Measurements from ENCODE around the gene MUSTN1. TPM values are rescaled to one million over a fixed set of nuclear protein-coding genes. Genes with fewer than 3 reads are reported as not detected.

Gene MUSTN1
- 1.4 to 9.2 TPM (median 6.9 TPM) in 3 replicates for total RNA-seq
- long read RNA-seq, transcript MUSTN1-201 (3 exons, 721 nt), result major isoform, 21 of 21 reads
- long read RNA-seq, partial matches to known transcripts, result 0 of 21 reads
- long read RNA-seq, other reads (novel, unspliced or antisense), result 0 of 21 reads

DNA sequence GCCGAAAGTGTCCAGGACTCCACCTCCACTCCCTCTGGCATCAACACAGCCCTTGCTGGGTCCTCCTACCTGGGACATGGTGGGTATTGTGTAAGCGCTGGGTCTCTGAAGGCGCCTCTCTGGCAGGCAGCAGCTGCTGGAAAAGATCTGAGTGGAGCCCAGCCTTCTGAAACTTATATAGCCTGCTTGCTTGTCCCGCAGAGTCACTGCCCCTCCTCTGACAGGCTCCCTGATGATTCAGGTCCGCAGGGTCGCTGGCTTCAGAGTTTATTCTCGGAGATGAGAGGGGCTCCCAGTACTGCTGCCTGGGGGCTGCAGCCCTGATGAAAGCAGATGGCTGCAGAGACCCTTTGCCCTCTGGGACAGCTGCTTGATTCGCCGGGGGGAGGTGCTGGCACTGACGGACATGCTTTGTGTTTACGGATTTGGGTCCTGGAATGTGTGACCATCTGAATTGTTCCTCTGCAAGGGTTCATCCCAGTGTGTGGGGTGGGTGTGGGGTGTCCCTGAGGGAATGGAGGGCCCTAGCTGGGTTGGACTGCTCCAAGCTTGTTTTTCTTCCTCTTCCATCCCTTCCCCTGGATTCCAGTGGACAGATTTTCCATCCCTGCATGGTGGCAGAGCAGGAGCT lies at the start of gene MUSTN1:
Gene MUSTN1, minus strand, starts transcription at position 149 of the 631 bp plus-strand sequence. Its CDS starts 71 bp downstream, at position 78.
- peak within 1 kb of the TSS; percentile 71 for H3K27ac Mint-ChIP-seq (ENCODE audit: unreplicated experiment)
- H3K9me3 Mint-ChIP-seq (ENCODE audit: low read depth), result no peaks in the 10 kb centered on the region
- H3K4me1 Mint-ChIP-seq (ENCODE audit: low read depth), result peaks cover 42% of the 10 kb centered on the region
- no peak for DNase-seq (ENCODE audit: low spot score)
- no peaks in the 10 kb centered on the region for H3K27me3 Mint-ChIP-seq (ENCODE audit: low read depth)
- H3K4me3 Mint-ChIP-seq (ENCODE audit: unreplicated experiment), result peak within 1 kb of the TSS; percentile 67
- peaks cover 2% of the 10 kb centered on the region for H3K36me3 Mint-ChIP-seq (ENCODE audit: low read depth)
- TF ChIP-seq, protein P1, sequence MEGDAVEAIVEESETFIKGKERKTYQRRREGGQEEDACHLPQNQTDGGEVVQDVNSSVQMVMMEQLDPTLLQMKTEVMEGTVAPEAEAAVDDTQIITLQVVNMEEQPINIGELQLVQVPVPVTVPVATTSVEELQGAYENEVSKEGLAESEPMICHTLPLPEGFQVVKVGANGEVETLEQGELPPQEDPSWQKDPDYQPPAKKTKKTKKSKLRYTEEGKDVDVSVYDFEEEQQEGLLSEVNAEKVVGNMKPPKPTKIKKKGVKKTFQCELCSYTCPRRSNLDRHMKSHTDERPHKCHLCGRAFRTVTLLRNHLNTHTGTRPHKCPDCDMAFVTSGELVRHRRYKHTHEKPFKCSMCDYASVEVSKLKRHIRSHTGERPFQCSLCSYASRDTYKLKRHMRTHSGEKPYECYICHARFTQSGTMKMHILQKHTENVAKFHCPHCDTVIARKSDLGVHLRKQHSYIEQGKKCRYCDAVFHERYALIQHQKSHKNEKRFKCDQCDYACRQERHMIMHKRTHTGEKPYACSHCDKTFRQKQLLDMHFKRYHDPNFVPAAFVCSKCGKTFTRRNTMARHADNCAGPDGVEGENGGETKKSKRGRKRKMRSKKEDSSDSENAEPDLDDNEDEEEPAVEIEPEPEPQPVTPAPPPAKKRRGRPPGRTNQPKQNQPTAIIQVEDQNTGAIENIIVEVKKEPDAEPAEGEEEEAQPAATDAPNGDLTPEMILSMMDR (IDR thresholded peaks at IDR 0.05), result no peak

DNA sequence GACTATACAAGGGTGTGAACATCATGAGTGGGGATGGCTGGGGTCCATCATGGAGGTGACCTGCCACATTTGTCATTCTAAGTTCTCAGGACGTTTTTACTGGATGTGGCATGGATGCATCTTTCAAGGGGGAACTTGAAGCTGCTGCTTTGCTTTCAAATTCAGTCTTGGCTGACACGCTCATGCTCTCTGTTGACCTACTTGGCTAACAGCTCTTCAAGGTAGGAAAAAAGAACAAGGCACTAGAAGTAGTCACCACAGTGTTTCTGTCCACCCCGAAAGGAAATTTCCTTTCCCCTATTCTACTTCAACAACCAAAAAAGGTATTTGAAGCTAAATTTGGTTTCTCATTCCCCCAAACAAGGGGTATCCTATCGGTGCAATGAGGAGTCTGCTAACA lies 47.6 kb upstream of the MUSTN1 start:
- H3K4me3 Mint-ChIP-seq (ENCODE audit: unreplicated experiment), result no peak overlapping the region
- H3K27ac Mint-ChIP-seq (ENCODE audit: unreplicated experiment), result no peak overlapping the region
- DNase-seq (ENCODE audit: low spot score), result no peak
- H3K4me1 Mint-ChIP-seq (ENCODE audit: low read depth), result no peaks in the 10 kb centered on the region
- peaks cover 7% of the 10 kb centered on the region for H3K9me3 Mint-ChIP-seq (ENCODE audit: low read depth)
- H3K27me3 Mint-ChIP-seq (ENCODE audit: low read depth), result no peaks in the 10 kb centered on the region
- TF ChIP-seq, protein P1 (IDR thresholded peaks at IDR 0.05), result no peak
- peaks cover 17% of the 10 kb centered on the region for H3K36me3 Mint-ChIP-seq (ENCODE audit: low read depth)

DNA sequence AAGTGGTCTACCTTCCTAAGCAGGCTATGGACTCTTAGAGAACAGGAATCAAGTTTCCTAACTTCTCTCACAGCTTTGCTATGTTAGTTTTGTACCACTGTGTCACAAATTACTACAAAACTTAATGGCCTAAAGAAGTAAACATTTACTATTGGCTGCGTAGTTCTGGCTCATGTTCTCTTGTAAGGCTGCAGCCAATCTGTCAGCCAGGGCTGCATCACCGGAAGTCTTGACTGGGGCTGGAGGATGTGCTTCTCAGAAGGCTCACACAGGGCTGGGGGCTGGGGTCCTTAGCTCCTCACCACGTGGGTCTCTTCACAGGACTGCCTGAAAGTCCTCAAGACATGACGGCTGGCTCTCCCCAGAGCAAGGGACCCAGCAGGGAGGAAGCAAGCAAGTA lies 47.1 kb upstream of the MUSTN1 start:
- no peak overlapping the region for H3K27ac Mint-ChIP-seq (ENCODE audit: unreplicated experiment)
- H3K4me1 Mint-ChIP-seq (ENCODE audit: low read depth), result no peaks in the 10 kb centered on the region
- peaks cover 17% of the 10 kb centered on the region for H3K36me3 Mint-ChIP-seq (ENCODE audit: low read depth)
- H3K4me3 Mint-ChIP-seq (ENCODE audit: unreplicated experiment), result no peak overlapping the region
- peaks cover 7% of the 10 kb centered on the region for H3K9me3 Mint-ChIP-seq (ENCODE audit: low read depth)
- no peak for DNase-seq (ENCODE audit: low spot score)
- TF ChIP-seq, protein P1 (IDR thresholded peaks at IDR 0.05), result no peak
- no peaks in the 10 kb centered on the region for H3K27me3 Mint-ChIP-seq (ENCODE audit: low read depth)

DNA sequence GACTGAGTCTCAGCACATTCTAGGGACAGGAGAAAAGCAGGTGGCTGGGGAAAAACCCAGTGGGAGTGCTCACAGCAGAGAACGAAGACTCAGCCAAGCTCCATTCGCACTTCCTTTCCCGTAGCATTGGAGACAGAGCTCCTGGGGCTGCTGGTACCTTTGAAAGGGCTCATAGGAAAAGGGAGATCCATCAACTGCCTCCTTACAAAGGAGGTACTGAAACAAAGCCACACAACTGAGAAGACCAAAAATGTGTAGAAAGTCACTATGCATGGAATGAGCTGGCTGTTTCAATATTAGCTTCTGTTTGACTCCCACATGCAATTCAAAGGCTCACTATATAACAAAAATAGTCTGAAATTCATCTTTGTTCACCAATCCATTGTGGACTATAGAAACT lies 45.7 kb upstream of the MUSTN1 start:
- Mint-ChIP-seq H3K9me3 (ENCODE audit: low read depth) (peaks cover 7% of the 10 kb centered on the region), H3K4me3 (ENCODE audit: unreplicated experiment) (no peak overlapping the region), H3K4me1 (ENCODE audit: low read depth) (no peaks in the 10 kb centered on the region), H3K27ac (ENCODE audit: unreplicated experiment) (no peak overlapping the region), H3K27me3 (ENCODE audit: low read depth) (no peaks in the 10 kb centered on the region), H3K36me3 (ENCODE audit: low read depth) (peaks cover 12% of the 10 kb centered on the region)
- no peak for DNase-seq (ENCODE audit: low spot score)
- TF ChIP-seq, protein P1 (IDR thresholded peaks at IDR 0.05), result no peak

DNA sequence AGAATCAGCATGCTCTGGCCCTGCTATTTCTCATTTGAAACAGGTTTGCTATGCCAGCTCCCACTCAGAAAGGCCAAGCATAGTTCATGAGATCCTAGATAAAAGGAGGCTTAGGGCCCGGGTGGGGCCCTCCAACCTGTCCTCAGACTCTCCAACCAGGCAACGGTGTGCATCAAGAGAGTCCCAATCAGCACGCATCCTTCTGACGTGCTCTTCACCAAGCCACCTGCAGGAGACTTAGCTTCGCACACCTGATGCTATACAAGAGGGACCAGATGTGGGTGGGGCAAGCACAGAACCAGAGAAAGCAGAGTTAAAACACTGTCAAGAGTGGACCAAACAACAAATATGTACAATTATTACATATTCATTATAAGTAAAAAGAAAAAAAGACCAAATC lies 45.2 kb upstream of the MUSTN1 start:
- TF ChIP-seq, protein P1 (IDR thresholded peaks at IDR 0.05), result no peak

More for the DNA sequence above, 45.2 kb upstream of the MUSTN1 start:
- Mint-ChIP-seq H3K9me3 (ENCODE audit: low read depth) (peaks cover 3% of the 10 kb centered on the region), H3K27me3 (ENCODE audit: low read depth) (no peaks in the 10 kb centered on the region), H3K4me1 (ENCODE audit: low read depth) (peaks cover 3% of the 10 kb centered on the region), H3K4me3 (ENCODE audit: unreplicated experiment) (no peak overlapping the region), H3K27ac (ENCODE audit: unreplicated experiment) (no peak overlapping the region), H3K36me3 (ENCODE audit: low read depth) (peaks cover 8% of the 10 kb centered on the region)
- no peak for DNase-seq (ENCODE audit: low spot score)
